ENCODE results near the gene MAMSTR.

Gene MAMSTR

DNA sequence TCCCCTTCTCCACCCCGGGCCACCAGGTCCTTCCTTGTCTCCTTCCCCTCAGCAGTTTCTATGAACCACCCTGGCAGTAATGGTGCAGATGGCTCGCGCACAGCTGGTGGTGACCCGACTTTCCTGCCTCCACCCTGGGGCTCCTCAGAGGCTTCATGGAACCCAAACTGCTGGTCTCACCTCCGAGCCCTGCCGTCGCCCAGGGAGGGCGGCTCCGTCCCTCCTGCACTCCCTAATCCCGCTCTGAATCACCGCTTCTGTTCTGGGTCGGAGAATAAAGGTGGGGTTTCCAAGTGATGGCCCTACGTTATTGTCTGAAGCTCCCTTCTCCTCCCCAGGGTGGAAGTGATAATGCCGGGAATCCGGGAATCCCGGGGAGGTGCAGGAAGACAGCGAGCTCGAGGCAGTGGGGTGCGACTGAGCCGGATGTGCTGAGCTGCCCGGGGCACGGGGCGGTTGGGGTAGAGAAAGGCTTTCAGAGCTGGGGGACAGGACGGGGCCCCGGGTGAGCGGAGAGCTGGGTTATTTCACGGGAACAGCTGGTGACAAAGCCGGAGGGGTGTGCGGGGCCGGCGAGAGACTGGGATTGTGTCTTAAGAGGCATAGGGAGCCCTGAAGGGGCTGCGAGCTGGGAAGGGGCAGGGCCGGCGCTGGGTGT, 23.0 kb downstream of the MAMSTR start:
- no peak for TF ChIP-seq ZNF544 (tag by site-specific recombination; IDR thresholded peaks at IDR 0.05)
- TF ChIP-seq, protein P1, sequence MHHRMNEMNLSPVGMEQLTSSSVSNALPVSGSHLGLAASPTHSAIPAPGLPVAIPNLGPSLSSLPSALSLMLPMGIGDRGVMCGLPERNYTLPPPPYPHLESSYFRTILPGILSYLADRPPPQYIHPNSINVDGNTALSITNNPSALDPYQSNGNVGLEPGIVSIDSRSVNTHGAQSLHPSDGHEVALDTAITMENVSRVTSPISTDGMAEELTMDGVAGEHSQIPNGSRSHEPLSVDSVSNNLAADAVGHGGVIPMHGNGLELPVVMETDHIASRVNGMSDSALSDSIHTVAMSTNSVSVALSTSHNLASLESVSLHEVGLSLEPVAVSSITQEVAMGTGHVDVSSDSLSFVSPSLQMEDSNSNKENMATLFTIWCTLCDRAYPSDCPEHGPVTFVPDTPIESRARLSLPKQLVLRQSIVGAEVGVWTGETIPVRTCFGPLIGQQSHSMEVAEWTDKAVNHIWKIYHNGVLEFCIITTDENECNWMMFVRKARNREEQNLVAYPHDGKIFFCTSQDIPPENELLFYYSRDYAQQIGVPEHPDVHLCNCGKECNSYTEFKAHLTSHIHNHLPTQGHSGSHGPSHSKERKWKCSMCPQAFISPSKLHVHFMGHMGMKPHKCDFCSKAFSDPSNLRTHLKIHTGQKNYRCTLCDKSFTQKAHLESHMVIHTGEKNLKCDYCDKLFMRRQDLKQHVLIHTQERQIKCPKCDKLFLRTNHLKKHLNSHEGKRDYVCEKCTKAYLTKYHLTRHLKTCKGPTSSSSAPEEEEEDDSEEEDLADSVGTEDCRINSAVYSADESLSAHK (tag by site-specific recombination; IDR thresholded peaks at IDR 0.05) = peak; percentile 73; the same call in 1 of the 2 replicates
- ChIA-PET POLR2A (interaction anchor here (0.7 kb wide), 1 partner anchor 18 kb away, joined by 5 read pairs; no protein-coding TSS in a partner anchor), CTCF (interaction anchor here (0.6 to 0.7 kb wide), 4 partner anchors 10 to 604 kb away, joined by 3 to 6 read pairs (median 4); no protein-coding TSS in a partner anchor)
- no peaks in the 10 kb centered on the region; a peak in 1 of 3 replicates for H3K36me3 ChIP-seq (ENCODE audit: control insufficient read depth in 2 of 2, insufficient read depth in 1 of 2, low read length in 2 of 2)
- H3K9me3 ChIP-seq (ENCODE audit: control insufficient read depth, insufficient read depth, low read depth, low read length) = no peaks in the 10 kb centered on the region
- no peak overlapping the region for H3K4me3 ChIP-seq (ENCODE audit: low read depth, low read length)
- 0 out of 2 replicates have a peak, but pooled peaks cover 2% of the 10 kb centered on the region for H3K4me1 ChIP-seq (ENCODE audit: control insufficient read depth, insufficient read depth, low read length)
- H3K27ac ChIP-seq (ENCODE audit: extremely low read depth, low read depth, low read length) = no peak overlapping the region

- H3K4me3 ChIP-seq (ENCODE audit: low read depth, low read length) = no peak within 1 kb of the TSS
These were observed 23.7 kb downstream of the MAMSTR start, which contains the start of gene FUT2 for GRCh38 chr19:48695743-48696352. Gene FUT2, plus strand, starts transcription at chr19:48695971. Its CDS starts 6,986 bp downstream, at chr19:48702957.

More at GRCh38 chr19:48695743-48696352, 23.7 kb downstream of the MAMSTR start, which contains the start of gene FUT2:
- Histone ChIP-seq H3K9me3 (ENCODE audit: control insufficient read depth, insufficient read depth, low read depth, low read length) (no peaks in the 10 kb centered on the region), H3K36me3 (ENCODE audit: control insufficient read depth in 2 of 2, insufficient read depth in 1 of 2, low read length in 2 of 2) (no peaks in the 10 kb centered on the region; a peak in 1 of 3 replicates), H3K27ac (ENCODE audit: extremely low read depth, low read depth, low read length) (no peak within 1 kb of the TSS), H3K4me1 (ENCODE audit: control insufficient read depth, insufficient read depth, low read length) (0 out of 2 replicates have a peak, but pooled peaks cover 2% of the 10 kb centered on the region)
- POLR2A ChIA-PET = interaction anchor here (0.6 kb wide), 1 partner anchor 679 kb away, joined by 6 read pairs; no protein-coding TSS in a partner anchor
- CTCF ChIA-PET = interaction anchor here (0.6 to 1.7 kb wide), 4 partner anchors 10 to 147 kb away, joined by 3 to 9 read pairs (median 4); no protein-coding TSS in a partner anchor
- TF ChIP-seq, protein P2, sequence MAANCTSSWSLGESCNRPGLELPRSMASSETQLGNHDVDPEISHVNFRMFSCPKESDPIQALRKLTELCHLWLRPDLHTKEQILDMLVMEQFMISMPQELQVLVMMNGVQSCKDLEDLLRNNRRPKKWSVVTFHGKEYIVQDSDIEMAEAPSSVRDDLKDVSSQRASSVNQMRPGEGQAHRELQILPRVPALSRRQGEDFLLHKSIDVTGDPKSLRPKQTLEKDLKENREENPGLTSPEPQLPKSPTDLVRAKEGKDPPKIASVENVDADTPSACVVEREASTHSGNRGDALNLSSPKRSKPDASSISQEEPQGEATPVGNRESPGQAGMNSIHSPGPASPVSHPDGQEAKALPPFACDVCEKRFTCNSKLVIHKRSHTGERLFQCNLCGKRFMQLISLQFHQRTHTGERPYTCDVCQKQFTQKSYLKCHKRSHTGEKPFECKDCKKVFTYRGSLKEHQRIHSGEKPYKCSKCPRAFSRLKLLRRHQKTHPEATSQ (tag by site-specific recombination; IDR thresholded peaks at IDR 0.05) = no peak
- TF ChIP-seq ZBTB8A (tag by site-specific recombination; IDR thresholded peaks at IDR 0.05) (no peak), OSR2 (tag by site-specific recombination; IDR thresholded peaks at IDR 0.05) (no peak), ZNF184 (tag by site-specific recombination; IDR thresholded peaks at IDR 0.05) (no peak), YY1 (tag by site-specific recombination; IDR thresholded peaks at IDR 0.05) (no peak), KLF9 (tag by site-specific recombination; IDR thresholded peaks at IDR 0.05; ENCODE audit: low read depth) (no peak), ZNF10 (tag by site-specific recombination; IDR thresholded peaks at IDR 0.05) (no peak), ZSCAN16 (tag by site-specific recombination; IDR thresholded peaks at IDR 0.05) (no peak)
- TF ChIP-seq, protein P3, sequence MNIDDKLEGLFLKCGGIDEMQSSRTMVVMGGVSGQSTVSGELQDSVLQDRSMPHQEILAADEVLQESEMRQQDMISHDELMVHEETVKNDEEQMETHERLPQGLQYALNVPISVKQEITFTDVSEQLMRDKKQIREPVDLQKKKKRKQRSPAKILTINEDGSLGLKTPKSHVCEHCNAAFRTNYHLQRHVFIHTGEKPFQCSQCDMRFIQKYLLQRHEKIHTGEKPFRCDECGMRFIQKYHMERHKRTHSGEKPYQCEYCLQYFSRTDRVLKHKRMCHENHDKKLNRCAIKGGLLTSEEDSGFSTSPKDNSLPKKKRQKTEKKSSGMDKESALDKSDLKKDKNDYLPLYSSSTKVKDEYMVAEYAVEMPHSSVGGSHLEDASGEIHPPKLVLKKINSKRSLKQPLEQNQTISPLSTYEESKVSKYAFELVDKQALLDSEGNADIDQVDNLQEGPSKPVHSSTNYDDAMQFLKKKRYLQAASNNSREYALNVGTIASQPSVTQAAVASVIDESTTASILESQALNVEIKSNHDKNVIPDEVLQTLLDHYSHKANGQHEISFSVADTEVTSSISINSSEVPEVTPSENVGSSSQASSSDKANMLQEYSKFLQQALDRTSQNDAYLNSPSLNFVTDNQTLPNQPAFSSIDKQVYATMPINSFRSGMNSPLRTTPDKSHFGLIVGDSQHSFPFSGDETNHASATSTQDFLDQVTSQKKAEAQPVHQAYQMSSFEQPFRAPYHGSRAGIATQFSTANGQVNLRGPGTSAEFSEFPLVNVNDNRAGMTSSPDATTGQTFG (tag by site-specific recombination; IDR thresholded peaks at IDR 0.05; ENCODE audit: borderline replicate concordance) = no peak
- TF ChIP-seq, protein P4, sequence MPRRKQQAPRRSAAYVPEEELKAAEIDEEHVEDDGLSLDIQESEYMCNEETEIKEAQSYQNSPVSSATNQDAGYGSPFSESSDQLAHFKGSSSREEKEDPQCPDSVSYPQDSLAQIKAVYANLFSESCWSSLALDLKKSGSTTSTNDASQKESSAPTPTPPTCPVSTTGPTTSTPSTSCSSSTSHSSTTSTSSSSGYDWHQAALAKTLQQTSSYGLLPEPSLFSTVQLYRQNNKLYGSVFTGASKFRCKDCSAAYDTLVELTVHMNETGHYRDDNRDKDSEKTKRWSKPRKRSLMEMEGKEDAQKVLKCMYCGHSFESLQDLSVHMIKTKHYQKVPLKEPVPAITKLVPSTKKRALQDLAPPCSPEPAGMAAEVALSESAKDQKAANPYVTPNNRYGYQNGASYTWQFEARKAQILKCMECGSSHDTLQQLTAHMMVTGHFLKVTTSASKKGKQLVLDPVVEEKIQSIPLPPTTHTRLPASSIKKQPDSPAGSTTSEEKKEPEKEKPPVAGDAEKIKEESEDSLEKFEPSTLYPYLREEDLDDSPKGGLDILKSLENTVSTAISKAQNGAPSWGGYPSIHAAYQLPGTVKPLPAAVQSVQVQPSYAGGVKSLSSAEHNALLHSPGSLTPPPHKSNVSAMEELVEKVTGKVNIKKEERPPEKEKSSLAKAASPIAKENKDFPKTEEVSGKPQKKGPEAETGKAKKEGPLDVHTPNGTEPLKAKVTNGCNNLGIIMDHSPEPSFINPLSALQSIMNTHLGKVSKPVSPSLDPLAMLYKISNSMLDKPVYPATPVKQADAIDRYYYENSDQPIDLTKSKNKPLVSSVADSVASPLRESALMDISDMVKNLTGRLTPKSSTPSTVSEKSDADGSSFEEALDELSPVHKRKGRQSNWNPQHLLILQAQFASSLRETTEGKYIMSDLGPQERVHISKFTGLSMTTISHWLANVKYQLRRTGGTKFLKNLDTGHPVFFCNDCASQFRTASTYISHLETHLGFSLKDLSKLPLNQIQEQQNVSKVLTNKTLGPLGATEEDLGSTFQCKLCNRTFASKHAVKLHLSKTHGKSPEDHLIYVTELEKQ (tag by site-specific recombination; IDR thresholded peaks at IDR 0.05; ENCODE audit: borderline replicate concordance) = no peak
